ENCODE data around the gene CREB5.
"Not testable (repeated sequence)": the region's sequence is repeated elsewhere in the genome, so short reads cannot be mapped to it uniquely, and the experiment has no call there.

DNA sequence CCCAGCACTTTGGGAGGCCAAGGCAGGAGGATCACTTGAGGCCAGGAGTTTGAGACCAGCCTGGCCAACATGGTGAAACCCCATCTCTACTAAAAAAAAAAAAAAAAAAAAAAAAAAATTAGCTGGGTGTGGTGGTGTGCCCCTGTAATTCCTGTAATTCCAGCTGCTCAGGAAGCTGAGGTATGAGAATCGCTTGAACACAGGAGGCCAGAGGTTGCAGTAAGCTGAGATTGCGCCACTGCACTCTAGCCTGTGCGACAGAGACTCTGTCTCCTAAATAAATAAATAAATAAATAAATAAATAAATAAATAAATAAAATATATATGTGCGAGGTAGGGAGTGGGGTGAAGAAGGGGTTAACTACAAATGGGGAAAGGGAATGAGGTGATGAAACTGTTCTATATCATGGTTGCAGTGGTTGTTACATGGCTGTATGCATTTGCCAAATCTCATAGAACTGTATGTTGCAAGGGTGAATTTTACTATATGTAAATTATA, 199.1 kb downstream of the CREB5 start:
- TF ChIP-seq, protein P1, sequence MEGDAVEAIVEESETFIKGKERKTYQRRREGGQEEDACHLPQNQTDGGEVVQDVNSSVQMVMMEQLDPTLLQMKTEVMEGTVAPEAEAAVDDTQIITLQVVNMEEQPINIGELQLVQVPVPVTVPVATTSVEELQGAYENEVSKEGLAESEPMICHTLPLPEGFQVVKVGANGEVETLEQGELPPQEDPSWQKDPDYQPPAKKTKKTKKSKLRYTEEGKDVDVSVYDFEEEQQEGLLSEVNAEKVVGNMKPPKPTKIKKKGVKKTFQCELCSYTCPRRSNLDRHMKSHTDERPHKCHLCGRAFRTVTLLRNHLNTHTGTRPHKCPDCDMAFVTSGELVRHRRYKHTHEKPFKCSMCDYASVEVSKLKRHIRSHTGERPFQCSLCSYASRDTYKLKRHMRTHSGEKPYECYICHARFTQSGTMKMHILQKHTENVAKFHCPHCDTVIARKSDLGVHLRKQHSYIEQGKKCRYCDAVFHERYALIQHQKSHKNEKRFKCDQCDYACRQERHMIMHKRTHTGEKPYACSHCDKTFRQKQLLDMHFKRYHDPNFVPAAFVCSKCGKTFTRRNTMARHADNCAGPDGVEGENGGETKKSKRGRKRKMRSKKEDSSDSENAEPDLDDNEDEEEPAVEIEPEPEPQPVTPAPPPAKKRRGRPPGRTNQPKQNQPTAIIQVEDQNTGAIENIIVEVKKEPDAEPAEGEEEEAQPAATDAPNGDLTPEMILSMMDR (IDR thresholded peaks at IDR 0.05; ENCODE audit: extremely low read depth in 1 of 2, insufficient read depth in 1 of 2, low read depth in 1 of 2, low read length in 2 of 2), result not testable (repeated sequence)
- TF ChIP-seq, protein P2, sequence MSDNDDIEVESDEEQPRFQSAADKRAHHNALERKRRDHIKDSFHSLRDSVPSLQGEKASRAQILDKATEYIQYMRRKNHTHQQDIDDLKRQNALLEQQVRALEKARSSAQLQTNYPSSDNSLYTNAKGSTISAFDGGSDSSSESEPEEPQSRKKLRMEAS (IDR thresholded peaks at IDR 0.05; ENCODE audit: insufficient read depth, insufficient read length), result not testable (repeated sequence)
- TF ChIP-seq POLR2AphosphoS5 (IDR thresholded peaks at IDR 0.05; ENCODE audit: insufficient read depth, low read depth, low read length); EZH2 (IDR thresholded peaks at IDR 0.05; ENCODE audit: borderline replicate concordance, low read depth, low read length, severe bottlenecking); MYC (IDR thresholded peaks at IDR 0.05; ENCODE audit: low read depth, low read length); GATA2 (IDR thresholded peaks at IDR 0.05; ENCODE audit: insufficient read depth, insufficient read length, low read depth, low read length); POLR2A (IDR thresholded peaks at IDR 0.05; ENCODE audit: low read depth, low read length): not testable (repeated sequence)

Measured in endothelial cell of umbilical vein (primary cell).